Measurements from ENCODE around the gene SREBF2. TPM values are rescaled to one million over a fixed set of nuclear protein-coding genes. Genes with fewer than 3 reads are reported as not detected.

The SREBF2 gene
- polyA plus RNA-seq, 3 donors: 22.2 to 25.1 (median 24.5) TPM

DNA sequence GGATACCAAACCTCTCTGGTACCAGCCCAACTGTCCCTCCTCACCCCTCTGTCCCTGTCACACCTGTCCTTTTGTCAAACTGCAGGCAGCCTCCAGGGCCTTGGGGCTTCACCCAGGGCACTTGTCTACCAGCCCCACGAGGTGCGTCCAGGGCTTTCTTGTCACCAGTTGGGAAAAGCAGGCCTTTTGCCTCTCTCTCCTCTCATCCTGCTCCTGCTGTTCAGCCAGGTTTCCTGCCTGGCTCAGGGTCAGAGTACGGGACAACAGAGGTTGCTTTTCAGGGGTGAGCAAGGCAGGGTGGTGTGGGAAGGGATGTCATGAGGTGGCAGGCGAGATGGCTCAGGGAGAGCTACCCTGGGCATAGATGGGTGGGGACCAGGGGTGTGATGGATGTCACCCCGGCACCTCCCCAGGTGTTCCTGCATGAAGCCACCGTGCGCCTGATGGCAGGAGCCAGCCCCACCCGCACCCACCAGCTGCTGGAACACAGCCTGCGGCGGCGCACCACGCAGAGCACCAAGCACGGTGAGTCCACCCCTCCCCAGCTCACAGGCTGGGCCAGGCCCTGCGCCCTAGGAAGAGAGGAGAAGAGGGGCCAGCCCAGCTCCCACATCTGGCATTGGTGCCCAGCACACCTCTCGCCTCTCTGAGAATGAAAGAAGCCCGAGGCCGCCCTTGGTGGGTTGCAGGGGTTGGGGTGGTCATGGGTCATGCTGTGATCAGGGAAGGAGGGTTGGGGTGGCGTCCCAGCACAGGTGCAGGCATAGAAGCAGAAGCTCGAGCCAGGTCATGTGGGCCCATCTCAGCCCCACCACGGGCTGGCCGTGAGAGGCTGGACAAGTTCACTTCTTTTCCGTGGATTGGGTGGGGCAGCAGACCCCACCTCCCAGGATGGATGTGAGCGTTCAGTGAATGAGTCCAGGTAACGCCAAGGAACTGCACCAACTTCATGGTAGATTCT, 71.8 kb downstream of the SREBF2 start:
- H4K20me1 ChIP-seq (ENCODE audit: insufficient read depth, low read length): peaks cover 4% of the 10 kb centered on the region
- Mint-ChIP-seq H3K4me3 (no peak overlapping the region), H3K27me3 (ENCODE audit: low read depth in 3 of 3) (peaks cover 12 to 15% (median 14%) of the 10 kb centered on the region in 3 donors), H3K9me3 (peaks cover 0 to 5% (median 0%) of the 10 kb centered on the region in 7 donors), H3K36me3 (peaks cover 64 to 71% of the 10 kb centered on the region in 2 donors), H3K4me1 (peaks cover 20% of the 10 kb centered on the region), H3K27ac (peak overlapping the region in 1 of 7 donors; percentile 40)
- no peak for DNase-seq
- H3K4me3 ChIP-seq (replicated peaks in 1 of 3; ENCODE audit: low read depth in 2 of 3, low read length in 3 of 3): no peak overlapping the region
- H3K27ac ChIP-seq (ENCODE audit: low read depth in 1 of 2, low read length in 2 of 2): no peak overlapping the region
- peaks cover 12 to 24% of the 10 kb centered on the region in 2 donors for H3K4me1 ChIP-seq (ENCODE audit: control insufficient read depth in 1 of 2, insufficient read depth in 2 of 2, low read length in 2 of 2)
- H3K9me3 ChIP-seq (replicated peaks in 1 of 2; ENCODE audit: control insufficient read depth in 1 of 2, insufficient read depth in 1 of 2, low read length in 2 of 2): no peaks in the 10 kb centered on the region
- peaks cover 66 to 78% of the 10 kb centered on the region in 2 donors for H3K36me3 ChIP-seq (replicated peaks in 1 of 2; ENCODE audit: control insufficient read depth in 1 of 2, insufficient read depth in 2 of 2, low read length in 2 of 2)
- H3K9ac ChIP-seq (ENCODE audit: insufficient read depth, low read length, poor library complexity, severe bottlenecking): no peak overlapping the region
- TF ChIP-seq, protein P1, sequence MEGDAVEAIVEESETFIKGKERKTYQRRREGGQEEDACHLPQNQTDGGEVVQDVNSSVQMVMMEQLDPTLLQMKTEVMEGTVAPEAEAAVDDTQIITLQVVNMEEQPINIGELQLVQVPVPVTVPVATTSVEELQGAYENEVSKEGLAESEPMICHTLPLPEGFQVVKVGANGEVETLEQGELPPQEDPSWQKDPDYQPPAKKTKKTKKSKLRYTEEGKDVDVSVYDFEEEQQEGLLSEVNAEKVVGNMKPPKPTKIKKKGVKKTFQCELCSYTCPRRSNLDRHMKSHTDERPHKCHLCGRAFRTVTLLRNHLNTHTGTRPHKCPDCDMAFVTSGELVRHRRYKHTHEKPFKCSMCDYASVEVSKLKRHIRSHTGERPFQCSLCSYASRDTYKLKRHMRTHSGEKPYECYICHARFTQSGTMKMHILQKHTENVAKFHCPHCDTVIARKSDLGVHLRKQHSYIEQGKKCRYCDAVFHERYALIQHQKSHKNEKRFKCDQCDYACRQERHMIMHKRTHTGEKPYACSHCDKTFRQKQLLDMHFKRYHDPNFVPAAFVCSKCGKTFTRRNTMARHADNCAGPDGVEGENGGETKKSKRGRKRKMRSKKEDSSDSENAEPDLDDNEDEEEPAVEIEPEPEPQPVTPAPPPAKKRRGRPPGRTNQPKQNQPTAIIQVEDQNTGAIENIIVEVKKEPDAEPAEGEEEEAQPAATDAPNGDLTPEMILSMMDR (IDR thresholded peaks at IDR 0.05): no peak
- WGBS (ENCODE audit: insufficient coverage): 97% methylated on average over 17 of the region's 24 CpGs
- no peaks in the 10 kb centered on the region for H3K79me2 ChIP-seq (ENCODE audit: insufficient read depth, low read length)
- no peak overlapping the region for H2AFZ ChIP-seq (ENCODE audit: insufficient read depth, low read depth, low read length, poor library complexity, severe bottlenecking)
- no peak overlapping the region for H3K4me2 ChIP-seq (replicated peaks; ENCODE audit: extremely low read depth, low read length, poor library complexity, severe bottlenecking)
- H3K27me3 ChIP-seq (ENCODE audit: control insufficient read depth in 2 of 2, insufficient read depth in 2 of 2, low read length in 2 of 2): peaks cover 2 to 9% of the 10 kb centered on the region in 2 donors
- intact Hi-C loops (cut with micrococcal nuclease): no loop called here

DNA sequence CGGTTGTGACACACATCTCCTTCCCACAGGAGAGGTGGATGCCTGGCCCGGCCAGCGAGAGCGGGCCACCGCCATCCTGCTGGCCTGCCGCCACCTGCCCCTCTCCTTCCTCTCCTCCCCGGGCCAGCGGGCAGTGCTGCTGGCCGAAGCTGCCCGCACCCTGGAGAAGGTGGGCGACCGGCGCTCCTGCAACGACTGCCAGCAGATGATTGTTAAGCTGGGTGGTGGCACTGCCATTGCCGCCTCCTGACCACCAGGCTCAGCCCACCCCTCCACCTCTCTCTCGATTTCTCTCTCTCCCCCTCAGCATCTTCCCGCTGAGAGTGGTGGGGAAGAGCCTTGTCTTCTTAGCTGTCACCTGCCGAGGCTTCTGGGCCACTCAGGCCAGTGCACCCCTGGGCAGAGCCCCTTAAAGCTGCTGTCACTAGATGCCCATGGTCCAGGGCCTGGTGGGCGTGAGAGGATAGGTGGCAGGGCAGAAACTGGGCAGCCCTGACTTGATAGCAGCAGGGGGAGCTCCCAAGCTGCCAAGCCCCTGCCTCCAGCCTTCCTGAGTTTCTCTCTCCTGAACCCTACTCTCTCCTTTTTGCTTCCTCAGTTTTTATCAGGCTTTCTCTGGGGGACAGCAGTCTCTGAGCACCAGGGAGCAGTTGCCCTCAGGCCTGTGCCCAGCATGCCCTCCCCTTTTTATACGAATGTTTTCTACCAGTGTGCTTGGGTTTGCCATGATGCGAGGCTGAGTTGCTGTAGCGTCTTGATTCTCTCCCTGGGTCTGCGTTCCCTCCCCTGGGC, 72.7 kb downstream of the SREBF2 start:
- Mint-ChIP-seq H3K36me3 (peaks cover 57 to 63% of the 10 kb centered on the region in 2 donors), H3K4me3 (no peak overlapping the region), H3K4me1 (peaks cover 22% of the 10 kb centered on the region), H3K27ac (peak overlapping the region in 1 of 7 donors; percentile 44), H3K27me3 (ENCODE audit: low read depth in 3 of 3) (peaks cover 15 to 21% (median 17%) of the 10 kb centered on the region in 3 donors), H3K9me3 (peaks cover 0 to 5% (median 0%) of the 10 kb centered on the region in 7 donors)
- TF ChIP-seq, protein P1 (IDR thresholded peaks at IDR 0.05): no peak
- no peak overlapping the region for H2AFZ ChIP-seq (ENCODE audit: insufficient read depth, low read depth, low read length, poor library complexity, severe bottlenecking)
- H3K36me3 ChIP-seq (replicated peaks in 1 of 2; ENCODE audit: control insufficient read depth in 1 of 2, insufficient read depth in 2 of 2, low read length in 2 of 2): peaks cover 57 to 69% of the 10 kb centered on the region in 2 donors
- no peak overlapping the region for H3K27ac ChIP-seq (ENCODE audit: low read depth in 1 of 2, low read length in 2 of 2)
- H3K4me1 ChIP-seq (ENCODE audit: control insufficient read depth in 1 of 2, insufficient read depth in 2 of 2, low read length in 2 of 2): peaks cover 14 to 32% of the 10 kb centered on the region in 2 donors
- H3K79me2 ChIP-seq (ENCODE audit: insufficient read depth, low read length): no peaks in the 10 kb centered on the region
- intact Hi-C loops (cut with micrococcal nuclease): no loop called here
- H3K9ac ChIP-seq (ENCODE audit: insufficient read depth, low read length, poor library complexity, severe bottlenecking): no peak overlapping the region
- H3K27me3 ChIP-seq (ENCODE audit: control insufficient read depth in 2 of 2, insufficient read depth in 2 of 2, low read length in 2 of 2): peaks cover 4 to 12% of the 10 kb centered on the region in 2 donors
- H3K9me3 ChIP-seq (replicated peaks in 1 of 2; ENCODE audit: control insufficient read depth in 1 of 2, insufficient read depth in 1 of 2, low read length in 2 of 2): no peaks in the 10 kb centered on the region
- H3K4me3 ChIP-seq (replicated peaks in 1 of 3; ENCODE audit: low read depth in 2 of 3, low read length in 3 of 3): no peak overlapping the region
- WGBS (ENCODE audit: insufficient coverage): 95% methylated on average over 4 of the region's 23 CpGs
- H4K20me1 ChIP-seq (ENCODE audit: insufficient read depth, low read length): peaks cover 4% of the 10 kb centered on the region
- DNase-seq: no peak
- H3K4me2 ChIP-seq (replicated peaks; ENCODE audit: extremely low read depth, low read length, poor library complexity, severe bottlenecking): no peak overlapping the region

Measured in CD14-positive monocyte (primary cell).